ENCODE results near the gene CRIM1.

GRCh38 chr2:36387258-36387916 lies 31.8 kb downstream of the CRIM1 start:
- no peak for TF ChIP-seq CTCF (conservative IDR thresholded peaks at IDR 0.05 in 1 of 2, IDR thresholded peaks at IDR 0.05 in 1 of 2; ENCODE audit: low read depth in 1 of 2, low read length in 2 of 2)
- no peak for TF ChIP-seq EZH2 (IDR thresholded peaks at IDR 0.05; ENCODE audit: low read length, missing control alignments)

Data from fibroblast of lung (primary cell).